NCI-H748 (cell line): Measurements from ENCODE around the gene GATM.
A peak's percentile ranks its signal among the peaks of the same experiment; 100 is the strongest.
"Not testable (repeated sequence)": the region's sequence is repeated elsewhere in the genome, so short reads cannot be mapped to it uniquely, and the experiment has no call there.

Source experiments
- DNase-seq: peaks from one replicate; lab custom pipeline; 2025; ENCODE audit not compliant: unreplicated experiment; lab: John Stamatoyannopoulos, UW

The GATM gene

GRCh38 chr15:45389351-45389750, 11.0 kb upstream of the GATM start:
- DNase-seq = no peak

DNA sequence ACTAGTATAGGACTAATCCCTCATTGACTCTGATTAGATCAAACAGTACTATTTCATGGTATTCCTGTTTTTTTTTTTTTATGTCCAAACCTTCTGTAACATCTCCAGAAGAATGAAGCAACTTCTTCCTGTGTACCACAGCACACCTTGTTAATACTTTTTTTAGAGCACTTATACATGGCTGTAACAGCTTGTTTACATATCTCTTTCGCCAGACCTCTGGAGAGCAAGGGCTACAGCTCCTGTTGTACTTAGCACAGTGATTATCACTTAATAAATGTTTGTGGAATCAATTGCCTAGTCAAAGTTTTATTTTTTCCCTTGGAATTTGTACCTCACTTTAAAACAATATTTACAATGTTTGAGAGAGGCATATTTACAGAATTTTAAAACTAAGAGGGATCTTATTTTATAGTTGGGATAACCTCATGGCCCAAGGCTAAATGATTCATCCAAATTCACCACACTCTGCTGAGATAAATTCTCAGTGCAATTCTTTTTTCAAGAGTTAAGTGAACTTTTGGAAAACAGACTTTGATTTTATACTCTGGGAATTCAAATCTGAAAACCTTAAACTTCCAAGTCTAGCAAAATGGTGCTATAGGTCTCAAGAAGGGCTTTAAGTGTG, 9.2 kb upstream of the GATM start:
- no peak for DNase-seq

DNA sequence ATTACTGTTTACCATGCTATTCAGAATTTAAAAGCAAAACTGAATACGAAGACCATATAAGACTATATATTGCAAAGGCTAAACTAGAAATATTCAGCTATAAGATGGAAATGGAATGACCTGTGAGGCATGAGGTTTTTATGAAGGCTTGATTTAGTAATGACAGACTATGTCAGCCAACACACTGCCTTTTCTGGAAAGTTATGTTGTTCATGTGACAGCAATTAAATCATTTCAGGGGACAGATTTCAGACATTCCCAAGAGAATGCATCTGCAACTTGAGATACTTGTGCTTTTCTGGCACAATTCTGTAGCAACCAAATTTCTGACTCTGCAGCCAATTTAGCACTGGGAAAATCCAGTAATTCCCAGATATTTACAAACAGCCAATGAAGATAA, 8.6 kb upstream of the GATM start:
- no peak for DNase-seq

DNA sequence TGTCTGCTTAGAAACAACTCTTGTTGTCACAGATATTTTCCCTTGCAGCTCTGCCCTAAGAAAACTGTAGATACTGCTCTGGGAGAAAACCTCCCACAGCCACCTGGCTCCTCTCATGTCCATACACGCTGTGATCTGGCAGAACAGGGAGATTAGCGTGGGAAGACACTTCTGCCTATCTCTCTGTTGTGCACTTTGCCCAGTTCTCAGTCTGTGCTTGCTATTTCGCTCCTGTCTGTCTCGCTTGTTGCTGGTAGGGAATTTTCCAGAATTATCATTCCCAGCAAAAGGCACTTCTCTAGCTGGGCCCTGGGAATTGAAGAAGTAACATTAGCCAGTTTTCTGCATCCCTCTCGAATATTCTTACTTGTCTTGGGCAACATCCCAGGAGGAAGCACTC, 8.1 kb upstream of the GATM start:
- no peak for DNase-seq

DNA sequence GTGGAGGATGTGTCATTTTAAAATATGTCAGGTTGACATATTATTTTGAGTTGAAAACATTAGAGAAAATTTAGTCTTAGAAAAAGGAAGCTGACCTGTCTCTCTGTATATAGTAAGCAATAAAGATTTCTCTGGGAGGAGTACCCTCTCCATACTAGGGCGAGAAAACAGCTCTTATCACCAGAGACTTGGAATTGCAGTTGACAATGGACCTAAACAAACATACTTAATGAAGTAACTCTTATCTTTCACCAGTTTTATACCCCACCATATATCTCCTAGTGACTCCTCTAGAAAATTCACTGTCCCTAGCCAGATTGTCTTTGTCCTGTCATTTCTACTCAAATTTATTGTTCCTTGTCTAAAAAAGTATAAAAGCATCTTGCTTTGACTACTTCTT, 7.2 kb upstream of the GATM start:
- DNase-seq = no peak

GRCh38 chr15:45384700-45385099, 6.4 kb upstream of the GATM start:
- DNase-seq = no peak

DNA sequence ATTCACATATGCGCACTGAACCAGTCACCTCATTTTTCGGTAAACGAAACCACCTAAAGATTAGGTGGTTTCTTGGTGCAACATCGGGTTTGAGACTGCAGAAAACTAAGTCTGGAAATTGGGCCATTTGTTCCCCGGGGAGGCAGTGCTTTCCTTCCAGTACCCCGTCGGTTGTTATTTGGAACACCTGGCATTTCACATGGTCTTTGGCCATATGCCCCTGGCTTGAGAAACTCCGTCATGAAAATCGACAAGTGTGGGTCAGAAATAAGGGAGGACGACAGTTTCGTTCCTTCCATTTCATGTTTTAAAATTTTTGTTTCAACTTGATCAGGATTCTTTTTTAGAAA, 544 bp upstream of the GATM start:
- no peak for DNase-seq

DNA sequence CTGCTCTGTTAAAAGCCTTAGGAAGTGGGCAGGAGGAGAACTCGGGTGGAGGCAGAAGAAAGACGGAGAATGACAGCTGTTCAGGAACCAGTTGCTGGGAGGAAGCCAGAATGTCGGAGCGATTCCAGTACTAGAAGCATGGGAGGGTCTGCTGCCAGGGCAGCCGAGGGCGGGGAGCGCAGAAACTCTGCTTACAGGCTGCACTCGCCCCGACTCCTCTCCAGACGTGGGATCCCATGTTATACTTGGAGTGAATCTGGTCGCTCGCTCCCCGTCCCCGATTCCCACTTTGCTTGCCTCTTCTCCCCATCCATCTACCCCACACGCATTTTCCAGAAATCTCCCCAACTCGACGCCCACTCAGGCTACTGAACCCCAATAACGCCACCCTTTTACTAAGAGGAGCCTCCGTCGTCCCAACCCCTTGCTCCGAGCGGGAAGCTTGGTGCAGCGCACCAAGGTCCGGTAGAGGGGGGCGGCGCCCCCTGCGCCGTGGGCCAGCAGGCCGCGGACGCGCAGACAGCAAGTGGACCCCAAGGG, 665 bp downstream of the GATM start:
- peak; percentile 41 for DNase-seq

- DNase-seq = no peak
These were observed 1.3 kb downstream of the GATM start for GRCh38 chr15:45376967-45377608.

- DNase-seq = no peak
These were observed 1.9 kb downstream of the GATM start for GRCh38 chr15:45376300-45376928.

GRCh38 chr15:45375836-45376235, 2.5 kb downstream of the GATM start:
- DNase-seq = no peak

GRCh38 chr15:45373976-45374375, 4.4 kb downstream of the GATM start:
- no peak for DNase-seq

DNA sequence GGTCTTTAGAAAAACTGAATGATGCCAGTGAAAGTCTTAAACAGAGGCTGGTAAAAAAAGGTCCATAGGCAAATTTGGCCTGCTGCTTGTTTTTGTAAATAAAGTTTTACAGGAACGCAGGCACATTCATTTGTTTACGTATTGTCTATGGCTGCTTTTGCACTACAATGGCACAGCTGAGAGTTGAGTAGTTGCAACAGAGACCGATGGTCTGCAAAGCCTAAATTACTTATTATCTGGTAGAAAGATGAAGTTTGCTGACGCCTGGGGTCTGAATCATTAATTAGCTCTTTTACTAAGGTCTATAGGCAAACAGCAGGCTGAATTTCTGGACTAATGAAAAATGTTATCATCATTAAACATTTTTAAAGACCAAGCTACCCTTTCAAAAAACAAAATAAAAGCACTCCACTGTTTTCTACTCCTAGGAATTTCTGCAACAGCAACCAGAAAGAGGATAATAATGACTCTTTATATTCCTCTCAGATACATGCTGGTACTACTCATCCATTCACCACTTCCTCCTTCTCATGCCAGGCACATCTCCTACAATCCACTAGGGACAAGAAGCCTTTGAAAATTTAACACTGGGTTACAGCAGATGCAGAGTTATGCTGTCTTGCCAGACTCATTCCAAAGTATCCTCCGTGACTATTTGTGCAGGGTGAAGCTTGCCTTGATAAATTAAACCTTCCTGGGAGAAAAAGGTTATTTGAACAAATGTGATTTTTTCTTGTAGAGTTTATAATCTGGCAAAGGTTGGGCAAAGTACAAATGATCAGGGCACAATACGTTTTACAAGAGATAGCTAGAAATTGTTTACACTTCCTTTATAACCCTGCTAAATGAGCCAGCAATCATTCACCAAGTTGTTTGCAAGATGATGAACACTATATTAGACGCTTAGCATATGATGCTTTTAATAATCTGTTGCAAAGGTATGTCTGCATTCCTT, 6.0 kb downstream of the GATM start:
- DNase-seq = no peak

- DNase-seq = no peak
These were observed 6.8 kb downstream of the GATM start for GRCh38 chr15:45371546-45371945.

DNA sequence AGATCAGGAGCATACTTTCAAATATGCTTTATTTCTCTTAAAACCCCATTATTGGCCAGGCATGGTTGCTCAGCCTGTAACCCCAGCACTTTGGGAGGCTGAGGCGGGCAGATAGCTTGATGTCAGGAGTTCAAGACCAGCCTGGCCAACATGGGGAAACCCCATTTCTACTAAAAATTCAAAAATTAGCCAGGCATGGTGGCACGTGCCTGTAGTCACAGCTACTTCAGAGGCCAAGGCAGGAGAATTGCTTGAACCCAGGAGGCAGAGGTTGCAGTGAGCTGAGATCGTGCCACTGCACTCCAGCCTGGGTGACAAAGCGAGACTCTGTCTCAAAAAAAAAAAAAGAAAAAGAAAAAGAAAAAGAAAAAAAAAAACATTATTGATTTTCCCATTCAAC, 8.3 kb downstream of the GATM start:
- DNase-seq = not testable (repeated sequence)

- not testable (repeated sequence) for DNase-seq
These were observed 11.1 kb downstream of the GATM start for GRCh38 chr15:45367222-45367621.

DNA sequence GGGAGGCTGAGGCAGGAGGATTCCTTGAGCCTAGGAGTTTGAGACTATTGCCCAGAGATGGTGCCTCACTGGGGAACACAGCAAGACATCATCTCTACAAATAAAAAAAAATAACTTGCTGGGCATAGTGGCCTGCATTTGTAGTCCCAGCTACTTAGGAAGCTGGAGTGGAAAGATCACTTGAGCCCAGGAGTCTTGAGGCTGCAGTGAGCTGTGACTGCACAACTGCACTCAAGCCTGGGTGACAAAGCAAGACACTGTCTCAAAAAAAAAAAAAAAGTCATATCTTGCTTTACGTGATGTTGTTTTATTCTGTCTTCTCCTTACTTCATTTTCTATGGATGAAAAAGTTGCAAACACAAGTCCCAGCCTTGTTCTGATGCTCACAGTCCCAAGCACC, 14.1 kb downstream of the GATM start:
- DNase-seq = no peak

- DNase-seq = no peak
These were observed 14.5 kb downstream of the GATM start for GRCh38 chr15:45363801-45364200.

- DNase-seq = no peak
These were observed 15.0 kb downstream of the GATM start for GRCh38 chr15:45363334-45363733.

DNA sequence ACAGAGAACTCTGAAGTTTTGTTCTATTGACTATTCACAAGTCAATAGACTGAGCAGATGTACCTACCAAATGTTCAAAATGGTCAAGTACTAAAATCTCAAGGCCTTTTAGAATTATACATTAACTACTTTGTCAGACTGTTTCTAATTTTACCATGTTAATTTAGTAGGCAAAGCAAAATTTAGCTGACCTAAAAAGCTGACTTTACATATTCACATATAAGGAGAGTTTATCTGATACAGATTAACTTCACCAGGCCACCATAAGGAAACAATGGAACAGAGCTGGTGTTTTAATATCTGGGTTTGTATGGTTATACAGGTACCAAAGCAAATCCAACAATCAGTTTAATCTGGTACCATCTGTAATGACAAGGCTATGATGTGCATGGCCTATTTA, 15.9 kb downstream of the GATM start:
- DNase-seq = no peak

DNA sequence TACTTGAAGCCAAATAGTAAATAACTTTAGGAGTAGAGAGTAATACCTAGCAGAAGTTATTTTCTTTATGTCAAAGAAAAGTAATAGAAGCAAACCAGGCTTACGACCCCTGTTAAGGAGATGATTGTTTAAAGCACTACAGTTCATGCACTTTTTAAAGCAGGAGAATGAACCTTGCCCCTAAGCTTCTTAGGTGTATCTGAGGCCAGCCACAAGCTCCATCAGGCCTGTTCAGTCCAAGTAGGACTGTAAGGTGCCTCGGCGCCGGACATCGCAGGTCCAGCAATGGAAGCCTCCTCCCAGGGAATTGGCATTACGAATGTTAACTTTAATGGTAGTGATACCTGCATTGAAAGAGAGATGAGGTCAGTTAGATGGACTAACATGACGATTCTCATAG, 16.5 kb downstream of the GATM start:
- no peak for DNase-seq
